HFFc6 (cell line): ENCODE data around the gene TNS3. TPM values are rescaled to one million over a fixed set of nuclear protein-coding genes. Genes with fewer than 3 reads are reported as not detected.
A peak's percentile ranks its signal among the peaks of the same experiment; 100 is the strongest.

ENCODE experiments used
- DNase-seq: peaks from one replicate; pipeline ENCODE4 v3.0.0-alpha.2; 2018
- H3K27ac Mint-ChIP-seq: 2 replicates; pipeline ENCODE4 v1.8.0; 2020; ENCODE audit warnings: mild to moderate bottlenecking, mixed read lengths
- H3K27me3 Mint-ChIP-seq: 2 replicates; pipeline ENCODE4 v1.8.0; 2021; ENCODE audit warnings: mild to moderate bottlenecking, moderate library complexity, mixed read lengths; ENCODE audit not compliant: insufficient read depth
- H3K36me3 Mint-ChIP-seq: 2 replicates; pipeline ENCODE4 v1.8.0; 2021; ENCODE audit warnings: low read depth, mixed read lengths
- H3K4me1 Mint-ChIP-seq: 2 replicates; pipeline ENCODE4 v1.8.0; 2020; ENCODE audit warnings: low read depth, mixed read lengths
- H3K4me3 Mint-ChIP-seq: 2 replicates; pipeline ENCODE4 v1.8.0; 2020; ENCODE audit warnings: mild to moderate bottlenecking, moderate library complexity, mixed read lengths
- H3K9me3 Mint-ChIP-seq: 2 replicates; pipeline ENCODE4 v1.8.0; 2020; ENCODE audit warnings: mild to moderate bottlenecking, mixed read lengths
- CTCF ChIP-seq: fragments of 200-600 bp; sonication (generic); IDR thresholded peaks from 2 replicates; pipeline ENCODE4 v1.5.0; 2021; ENCODE audit warnings: antibody characterized with exemption, mild to moderate bottlenecking
- total RNA-seq, 6 experiments: library from RNA; stranded (reverse); fragmentation: NEBNext Ultra II Directional; extraction: Animal tissue kit (Norgen Biotek cat#: 25700); gene quantifications; 2 replicates in 1 of 6; 3 replicates in 5 of 6; pipeline ENCODE4 v1.2.3, GENCODE V29; 2021

TNS3 gene
- total RNA-seq, 6 experiments from 2014 or later = 50.8 to 77.0 (median 67.8) TPM

- Mint-ChIP-seq H3K27ac (peak overlapping the region; percentile 87), H3K4me1 (peaks cover 90% of the 10 kb centered on the region), H3K36me3 (peaks cover 28% of the 10 kb centered on the region), H3K9me3 (no peaks in the 10 kb centered on the region), H3K27me3 (no peaks in the 10 kb centered on the region; the same call in 1 of the 2 replicates), H3K4me3 (peak overlapping the region; percentile 78)
- TF ChIP-seq CTCF = no peak
- DNase-seq = peak; percentile 90
Measured at GRCh38 chr7:47573758-47574481, 8.0 kb downstream of the TNS3 start.

GRCh38 chr7:47572939-47573757 is 8.8 kb downstream of the TNS3 start:
- H3K27me3 Mint-ChIP-seq = no peaks in the 10 kb centered on the region; the same call in 1 of the 2 replicates
- peaks cover 82% of the 10 kb centered on the region for H3K4me1 Mint-ChIP-seq
- H3K9me3 Mint-ChIP-seq = no peaks in the 10 kb centered on the region
- H3K36me3 Mint-ChIP-seq = peaks cover 27% of the 10 kb centered on the region
- no peak for TF ChIP-seq CTCF
- no peak for DNase-seq
- H3K4me3 Mint-ChIP-seq = peak overlapping the region; percentile 78
- peak overlapping the region; percentile 87 for H3K27ac Mint-ChIP-seq

GRCh38 chr7:47572094-47572445 is 9.8 kb downstream of the TNS3 start:
- Mint-ChIP-seq H3K27ac (peak overlapping the region; percentile 94), H3K4me3 (peak overlapping the region; percentile 83), H3K9me3 (no peaks in the 10 kb centered on the region), H3K27me3 (peaks cover 2% of the 10 kb centered on the region; the same call in 1 of the 2 replicates), H3K4me1 (peaks cover 71% of the 10 kb centered on the region), H3K36me3 (peaks cover 20% of the 10 kb centered on the region)
- TF ChIP-seq CTCF = 0 out of 2 replicates have a peak, but pooled peaks have one; percentile 14
- no peak for DNase-seq

GRCh38 chr7:47571331-47572093 is 10.4 kb downstream of the TNS3 start:
- Mint-ChIP-seq H3K27me3 (peaks cover 2% of the 10 kb centered on the region; the same call in 1 of the 2 replicates), H3K9me3 (no peaks in the 10 kb centered on the region), H3K27ac (peak overlapping the region; percentile 94), H3K4me1 (peaks cover 66% of the 10 kb centered on the region), H3K4me3 (peak overlapping the region; percentile 83), H3K36me3 (peaks cover 17% of the 10 kb centered on the region)
- DNase-seq = peak; percentile 87
- no peak for TF ChIP-seq CTCF

GRCh38 chr7:47570649-47571050 is 11.3 kb downstream of the TNS3 start:
- no peak for TF ChIP-seq CTCF
- H3K27me3 Mint-ChIP-seq = peaks cover 2% of the 10 kb centered on the region; the same call in 1 of the 2 replicates
- peak overlapping the region; percentile 83 for H3K4me3 Mint-ChIP-seq
- no peaks in the 10 kb centered on the region for H3K9me3 Mint-ChIP-seq
- H3K36me3 Mint-ChIP-seq = peaks cover 17% of the 10 kb centered on the region
- H3K4me1 Mint-ChIP-seq = peaks cover 64% of the 10 kb centered on the region
- peak; percentile 51 for DNase-seq
- peak overlapping the region; percentile 94 for H3K27ac Mint-ChIP-seq
